RWPE1 (cell line): ENCODE results near the gene MARCOL.
A peak's percentile ranks its signal among the peaks of the same experiment; 100 is the strongest.

Experiments
- CTCF ChIA-PET: fragments of 350-600 bp; sonication (Branson Sonifier 250); formaldehyde crosslinking; extraction: SDS; loops from one replicate; lab custom pipeline; 2021; lab: Yijun Ruan, JAX
- POLR2A ChIA-PET: fragments of 400-600 bp; formaldehyde crosslinking; extraction: SDS; loops from one replicate; lab custom pipeline; 2020; ENCODE audit warnings: antibody characterized with exemption; ENCODE audit not compliant: low non-redundant PET; lab: Yijun Ruan, JAX
- DNase-seq: peaks from one replicate; pipeline ENCODE4 v3.0.0; 2012; ENCODE audit warnings: low spot score
- H3K27ac ChIP-seq: fragments of 450-650 bp; 2 replicates; pipeline ENCODE4 v1.5.1; 2017
- TF ChIP-seq, protein P1 (sequence below): fragments of 450-650 bp; conservative IDR thresholded peaks from 2 replicates; pipeline ENCODE4 v1.5.1; 2017; ENCODE audit warnings: low read depth, mild to moderate bottlenecking

Gene MARCOL

DNA sequence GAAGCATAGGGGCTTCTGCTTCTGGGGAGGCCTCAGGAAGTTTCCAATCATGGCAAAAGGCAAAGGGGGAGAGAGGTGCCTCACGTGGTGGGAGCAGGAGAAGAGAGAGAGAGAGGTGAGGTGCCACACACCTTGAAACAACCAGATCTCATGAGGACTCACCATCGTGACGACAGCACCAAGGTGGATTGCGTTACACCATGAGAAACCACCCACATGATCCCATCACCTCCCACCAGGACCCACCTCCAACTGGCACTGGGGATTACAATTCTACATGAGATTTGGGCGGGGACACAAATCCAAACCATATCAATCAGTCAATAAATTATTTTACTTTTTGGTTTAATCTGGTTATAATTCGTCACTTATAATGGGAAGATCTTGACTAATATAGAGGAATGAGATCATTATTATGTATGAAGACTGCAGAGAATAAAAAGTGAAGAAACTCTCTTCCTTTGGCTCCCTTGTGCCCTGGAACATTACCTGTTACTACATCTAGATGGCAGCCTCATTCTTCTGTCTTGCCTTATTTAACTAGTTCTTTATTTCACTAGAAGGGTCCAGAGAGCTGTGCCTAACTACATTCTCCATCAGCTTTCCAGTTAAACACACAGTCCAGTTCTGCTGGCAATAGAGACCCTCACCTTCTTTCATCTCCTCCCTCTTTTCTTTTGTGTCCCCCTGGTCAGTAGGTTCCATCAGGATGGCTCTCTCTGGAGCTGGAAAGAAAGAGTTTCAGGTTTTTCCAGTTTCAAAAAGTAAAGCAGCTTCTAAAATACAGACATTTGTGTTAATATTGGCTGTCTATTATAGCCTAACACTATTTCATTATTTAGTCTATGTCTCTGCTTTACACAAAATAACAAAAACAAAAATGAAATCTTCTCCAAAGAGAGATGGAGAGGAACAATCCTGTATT is 52.2 kb downstream of the MARCOL start:
- peak; percentile 63 for DNase-seq
- TF ChIP-seq, protein P1, sequence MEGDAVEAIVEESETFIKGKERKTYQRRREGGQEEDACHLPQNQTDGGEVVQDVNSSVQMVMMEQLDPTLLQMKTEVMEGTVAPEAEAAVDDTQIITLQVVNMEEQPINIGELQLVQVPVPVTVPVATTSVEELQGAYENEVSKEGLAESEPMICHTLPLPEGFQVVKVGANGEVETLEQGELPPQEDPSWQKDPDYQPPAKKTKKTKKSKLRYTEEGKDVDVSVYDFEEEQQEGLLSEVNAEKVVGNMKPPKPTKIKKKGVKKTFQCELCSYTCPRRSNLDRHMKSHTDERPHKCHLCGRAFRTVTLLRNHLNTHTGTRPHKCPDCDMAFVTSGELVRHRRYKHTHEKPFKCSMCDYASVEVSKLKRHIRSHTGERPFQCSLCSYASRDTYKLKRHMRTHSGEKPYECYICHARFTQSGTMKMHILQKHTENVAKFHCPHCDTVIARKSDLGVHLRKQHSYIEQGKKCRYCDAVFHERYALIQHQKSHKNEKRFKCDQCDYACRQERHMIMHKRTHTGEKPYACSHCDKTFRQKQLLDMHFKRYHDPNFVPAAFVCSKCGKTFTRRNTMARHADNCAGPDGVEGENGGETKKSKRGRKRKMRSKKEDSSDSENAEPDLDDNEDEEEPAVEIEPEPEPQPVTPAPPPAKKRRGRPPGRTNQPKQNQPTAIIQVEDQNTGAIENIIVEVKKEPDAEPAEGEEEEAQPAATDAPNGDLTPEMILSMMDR, result peak; percentile 70
- POLR2A ChIA-PET, result no interaction called here
- no peak overlapping the region for H3K27ac ChIP-seq
- CTCF ChIA-PET, result interaction anchor here (0.6 to 1.1 kb wide), 7 partner anchors 14 to 373 kb away, joined by 3 to 6 read pairs (median 3); partner anchors contain the start of gene SPINK13
